ENCODE data around the gene ARHGAP10. TPM values are rescaled to one million over a fixed set of nuclear protein-coding genes. Genes with fewer than 3 reads are reported as not detected.

The ARHGAP10 gene
- total RNA-seq, 2 donors from 2014 or later = 36.1 to 43.5 TPM

Small RNAs within 50 kb of the gene (microRNA-seq; reads per million reads assigned to microRNA genes)
- 0 reads per million in 2 donors for gene MIR4799 (ENCODE audit: borderline number of aligned reads in 2 of 2, borderline replicate concordance in 1 of 2)

Other genes starting within 250 kb of the ARHGAP10 start
- gene TMEM184C, start 114.7 kb upstream of the ARHGAP10 start, total RNA-seq = 10 to 100 TPM; 20.9 to 27.5 TPM
- gene PRMT9, start 47.9 kb upstream of the ARHGAP10 start, total RNA-seq = 1 to 10 TPM; 5.0 to 5.2 TPM

Data from right atrium auricular region (tissue), 2 donors.